Transverse colon (tissue), 4 donors: ENCODE results near the gene OGFOD1. TPM values are rescaled to one million over a fixed set of nuclear protein-coding genes. Genes with fewer than 3 reads are reported as not detected.

Source experiments
- DNase-seq: peaks from one replicate; pipeline ENCODE4 v3.0.0-alpha.2; 2019
- H3K27ac ChIP-seq, 4 donors: fragments of 200-600 bp; sonication (generic); 2 replicates each; pipeline ENCODE4 v1.5.1; 2016 to 2018; ENCODE audit warnings: inconsistent platforms in 4 of 4
- H3K27me3 ChIP-seq: fragments of 200-600 bp; sonication (generic); 2 replicates; pipeline ENCODE4 v1.5.1; 2017; ENCODE audit warnings: inconsistent platforms
- H3K36me3 ChIP-seq, 4 donors: fragments of 200-600 bp; sonication (generic); 2 replicates each; pipeline ENCODE4 v1.5.1; 2017 to 2019; ENCODE audit warnings: inconsistent platforms in 4 of 4
- H3K4me1 ChIP-seq, 4 donors: fragments of 200-600 bp; sonication (generic); 2 replicates each; pipeline ENCODE4 v1.5.1; 2017 to 2020; ENCODE audit warnings: inconsistent platforms in 4 of 4
- H3K4me3 ChIP-seq, 4 donors: fragments of 200-600 bp; sonication (generic); 1 replicate in 1 of 4; 2 replicates in 3 of 4; pipeline versions ENCODE4 v1.5.1 to v1.6.1; 2017 to 2019; ENCODE audit warnings: inconsistent platforms in 4 of 4
- H3K9me3 ChIP-seq, 2 donors: fragments of 200-600 bp; sonication (generic); 2 replicates each; pipeline ENCODE4 v1.5.1; 2017 to 2019; ENCODE audit warnings: inconsistent platforms in 2 of 2
- CTCF ChIP-seq, 5 experiments: fragments of 200-600 bp in 3 of 5; fragments of 450-650 bp in 2 of 5; sonication (generic) in 3 of 5; IDR thresholded peaks; 1 replicate in 2 of 5; 2 replicates in 3 of 5; pipeline ENCODE4 v1.5.1; 2016 to 2017; ENCODE audit warnings: antibody characterized with exemption in 5 of 5, inconsistent platforms in 3 of 5, mild to moderate bottlenecking in 2 of 5, moderate library complexity in 1 of 5
- EP300 ChIP-seq: sonication (generic); formaldehyde crosslinking; IDR thresholded peaks from one replicate; pipeline ENCODE4 v1.6.1; 2017; ENCODE audit warnings: antibody characterized with exemption, low read depth
- POLR2A ChIP-seq: fragments of 450-650 bp; IDR thresholded peaks from one replicate; pipeline ENCODE4 v1.6.1; 2016; ENCODE audit warnings: antibody characterized with exemption, mild to moderate bottlenecking, moderate library complexity
- POLR2AphosphoS5 ChIP-seq, 3 donors: sonication (generic); formaldehyde crosslinking; IDR thresholded peaks; one replicate each; pipeline ENCODE4 v1.6.1; 2016; ENCODE audit warnings: antibody characterized with exemption in 3 of 3
- WGBS, 2 donors: methylation state at CpG; one replicate each; pipeline ENCODE4 v1.1.5; 2018; ENCODE audit warnings: low coverage in 1 of 2; 5-methylcytosine and 5-hydroxymethylcytosine counted together
- in situ Hi-C, 4 donors: fragments of 200-750 bp; cut with MboI; loops; one replicate each; pipeline versions ENCODE4 v1.15.0 to v1.15.1; 2017; ENCODE audit warnings: low sequenced_read_pairs in 3 of 4, low pct_ligation_motif_present in 1 of 4, low pct_unique_long_range_greater_than_20kb in 1 of 4
- intact Hi-C: fragments of 100-400 bp; cut with DNase I; formaldehyde crosslinking; loops from one replicate; pipeline ENCODE4 v1.15.1; 2023; ENCODE audit warnings: low total_unique reads
- total RNA-seq, 4 donors: library from RNA; depleted of rRNA; stranded (reverse); fragments of >200 nt; gene quantifications; one replicate each; pipeline ENCODE4 v1.1.0, GENCODE V29; 2016

Gene OGFOD1
- total RNA-seq, 4 donors from 2014 or later: 2.8 to 22.5 (median 9.5) TPM

- Histone ChIP-seq H3K27ac (no peak overlapping the region), H3K27me3 (no peaks in the 10 kb centered on the region), H3K36me3 (peaks cover 0 to 43% (median 18%) of the 10 kb centered on the region in 4 donors), H3K9me3 (no peaks in the 10 kb centered on the region), H3K4me1 (peaks cover 0 to 5% (median 2%) of the 10 kb centered on the region in 4 donors), H3K4me3 (no peak overlapping the region)
- no peak for TF ChIP-seq POLR2A
- TF ChIP-seq CTCF (IDR thresholded peaks at IDR 0.05): no peak
- no peak for TF ChIP-seq POLR2AphosphoS5 (IDR thresholded peaks at IDR 0.05)
- TF ChIP-seq EP300: no peak
- WGBS, 2 donors: 94 to 96% methylated on average over 6 of the region's 6 CpGs
- in situ Hi-C loops (no loop called here), intact Hi-C loops (no loop called here)
- no peak for DNase-seq
Observed at GRCh38 chr16:56457927-56458470, 6.6 kb downstream of the OGFOD1 start.

GRCh38 chr16:56460101-56460500 lies 8.7 kb downstream of the OGFOD1 start:
- no peak for TF ChIP-seq EP300
- no peak for TF ChIP-seq POLR2A
- no peak for TF ChIP-seq POLR2AphosphoS5 (IDR thresholded peaks at IDR 0.05)
- no peak for TF ChIP-seq CTCF (IDR thresholded peaks at IDR 0.05)
- H3K4me1 ChIP-seq: no peaks in the 10 kb centered on the region
- intact Hi-C loops (no loop called here), in situ Hi-C loops (no loop called here)
- 94 to 95% methylated on average over 2 of the region's 2 CpGs for WGBS, 2 donors
- no peaks in the 10 kb centered on the region for H3K27me3 ChIP-seq
- no peak for DNase-seq
- H3K36me3 ChIP-seq: peaks cover 0 to 40% (median 16%) of the 10 kb centered on the region in 4 donors
- no peak overlapping the region for H3K4me3 ChIP-seq
- no peaks in the 10 kb centered on the region for H3K9me3 ChIP-seq
- no peak overlapping the region for H3K27ac ChIP-seq

- intact Hi-C loops (no loop called here), in situ Hi-C loops (no loop called here)
- Histone ChIP-seq H3K27ac (no peak overlapping the region), H3K4me1 (no peaks in the 10 kb centered on the region), H3K9me3 (no peaks in the 10 kb centered on the region), H3K4me3 (no peak overlapping the region), H3K27me3 (no peaks in the 10 kb centered on the region), H3K36me3 (peaks cover 0 to 51% (median 18%) of the 10 kb centered on the region in 4 donors)
- no peak for TF ChIP-seq POLR2AphosphoS5 (IDR thresholded peaks at IDR 0.05)
- no peak for TF ChIP-seq EP300
- TF ChIP-seq POLR2A: no peak
- no peak for TF ChIP-seq CTCF (IDR thresholded peaks at IDR 0.05)
- 65 to 74% methylated on average over 3 of the region's 3 CpGs for WGBS, 2 donors
- DNase-seq: no peak
Observed at GRCh38 chr16:56462064-56462796, 10.9 kb downstream of the OGFOD1 start.

GRCh38 chr16:56463153-56463552 lies 11.8 kb downstream of the OGFOD1 start:
- H3K27me3 ChIP-seq: no peaks in the 10 kb centered on the region
- no peak overlapping the region for H3K4me3 ChIP-seq
- no peaks in the 10 kb centered on the region for H3K9me3 ChIP-seq
- intact Hi-C loops: no loop called here
- peaks cover 0 to 51% (median 21%) of the 10 kb centered on the region in 4 donors for H3K36me3 ChIP-seq
- in situ Hi-C loops: no loop called here
- TF ChIP-seq CTCF (IDR thresholded peaks at IDR 0.05): no peak
- TF ChIP-seq POLR2A: no peak
- TF ChIP-seq POLR2AphosphoS5 (IDR thresholded peaks at IDR 0.05): no peak
- TF ChIP-seq EP300: no peak
- DNase-seq: no peak
- H3K27ac ChIP-seq: no peak overlapping the region
- WGBS, 2 donors: 93 to 95% methylated on average over 4 to 6 of the region's 6 CpGs
- H3K4me1 ChIP-seq: no peaks in the 10 kb centered on the region
